HCEC 1CT (cell line): Measurements from ENCODE around the gene DSG2.
A peak's percentile ranks its signal among the peaks of the same experiment; 100 is the strongest.
"Not testable (repeated sequence)": the region's sequence is repeated elsewhere in the genome, so short reads cannot be mapped to it uniquely, and the experiment has no call there.

Experiments
- DNase-seq: peaks from one replicate; pipeline ENCODE4 v3.0.0-alpha.2; 2017

DSG2 gene

DNA sequence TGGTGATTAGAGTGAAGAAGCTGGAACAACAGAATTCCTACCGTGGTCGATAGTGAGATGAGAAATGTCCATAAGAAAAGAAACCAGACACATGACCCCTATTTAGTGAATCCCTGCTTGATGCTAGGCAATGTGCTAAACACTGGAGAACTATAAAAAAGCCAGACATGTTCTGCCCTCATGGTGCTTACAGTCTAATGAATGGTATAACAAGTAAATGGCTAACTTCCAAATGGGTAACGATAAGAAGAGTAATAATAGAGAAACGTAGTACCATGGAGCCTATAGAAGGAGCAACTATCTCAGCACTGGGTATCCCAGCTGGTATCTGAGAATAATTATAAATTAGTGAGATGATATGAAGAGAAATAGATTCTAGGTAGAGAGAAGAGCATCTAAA, 5.0 kb downstream of the DSG2 start:
- no peak for DNase-seq

GRCh38 chr18:31504455-31505147, 6.6 kb downstream of the DSG2 start:
- DNase-seq = no peak

- no peak for DNase-seq
These were observed 7.2 kb downstream of the DSG2 start for GRCh38 chr18:31505156-31505555.

GRCh38 chr18:31506024-31506742, 8.2 kb downstream of the DSG2 start:
- no peak for DNase-seq

- not testable (repeated sequence) for DNase-seq
These were observed 9.1 kb downstream of the DSG2 start for GRCh38 chr18:31507124-31507523.

- no peak for DNase-seq
These were observed 10.8 kb downstream of the DSG2 start for GRCh38 chr18:31508781-31509180.

GRCh38 chr18:31509571-31509970, 11.6 kb downstream of the DSG2 start:
- no peak for DNase-seq

DNA sequence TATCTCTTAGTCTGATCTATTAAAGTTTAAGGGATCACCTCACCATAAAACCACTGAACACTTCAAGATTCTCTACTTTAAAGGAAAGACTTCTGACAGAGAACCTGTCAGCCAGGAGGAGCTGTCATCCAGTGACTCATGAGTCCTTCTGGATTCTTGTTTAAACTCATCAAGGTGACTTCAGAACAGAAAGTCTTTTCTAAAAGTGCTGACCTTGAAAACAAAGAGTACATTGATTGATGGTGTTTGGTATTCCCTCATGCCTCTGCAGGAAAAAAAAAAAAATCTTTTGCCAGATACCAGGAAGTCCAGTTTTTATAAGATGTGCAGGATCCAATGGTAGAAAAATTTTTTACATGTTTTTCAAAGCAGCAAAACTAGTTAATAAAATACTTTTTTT, 12.3 kb downstream of the DSG2 start:
- no peak for DNase-seq

- no peak for DNase-seq
These were observed 13.1 kb downstream of the DSG2 start for GRCh38 chr18:31511098-31511497.

DNA sequence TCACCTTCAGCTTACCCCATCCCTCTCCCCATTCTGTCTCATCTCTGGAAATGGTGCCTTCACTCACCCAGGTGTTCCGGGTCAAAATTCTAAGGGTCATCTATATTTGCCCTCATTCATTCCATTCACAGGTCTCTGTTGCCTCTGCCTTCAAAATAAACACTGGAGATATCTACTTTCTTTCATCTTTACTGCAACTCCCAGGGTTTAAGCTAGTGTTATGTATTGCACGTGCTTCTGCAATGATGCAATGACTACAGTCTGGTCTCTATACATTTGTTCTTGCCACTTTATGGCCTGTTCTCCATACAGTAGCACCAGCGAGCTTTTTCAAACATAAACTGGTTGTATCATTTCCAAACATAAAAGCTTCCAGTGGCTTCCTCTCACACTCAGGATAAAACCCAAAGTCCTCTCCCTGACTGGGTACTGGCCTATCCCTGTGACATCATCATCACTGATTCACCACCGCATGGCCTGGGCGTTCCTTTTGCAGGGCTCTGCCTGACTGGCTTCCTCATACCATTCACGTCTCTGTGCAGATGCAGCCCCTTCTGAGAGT, 14.3 kb downstream of the DSG2 start:
- DNase-seq = no peak

GRCh38 chr18:31513189-31513935, 15.4 kb downstream of the DSG2 start:
- DNase-seq = no peak

- no peak for DNase-seq
These were observed 18.5 kb downstream of the DSG2 start for GRCh38 chr18:31516437-31516836.

- DNase-seq = no peak
These were observed 28.4 kb downstream of the DSG2 start for GRCh38 chr18:31526374-31526773.

GRCh38 chr18:31533236-31533635, 35.3 kb downstream of the DSG2 start:
- DNase-seq = no peak

GRCh38 chr18:31538837-31539236, 40.9 kb downstream of the DSG2 start:
- DNase-seq = no peak

DNA sequence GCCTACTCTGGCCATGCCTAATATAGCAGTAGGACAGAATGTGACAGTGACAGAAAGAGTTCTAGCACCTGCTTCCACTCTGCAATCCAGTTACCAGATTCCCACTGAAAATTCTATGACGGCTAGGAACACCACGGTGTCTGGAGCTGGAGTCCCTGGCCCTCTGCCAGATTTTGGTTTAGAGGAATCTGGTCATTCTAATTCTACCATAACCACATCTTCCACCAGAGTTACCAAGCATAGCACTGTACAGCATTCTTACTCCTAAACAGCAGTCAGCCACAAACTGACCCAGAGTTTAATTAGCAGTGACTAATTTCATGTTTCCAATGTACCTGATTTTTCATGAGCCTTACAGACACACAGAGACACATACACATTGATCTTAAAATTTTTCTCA, 48.5 kb downstream of the DSG2 start:
- no peak for DNase-seq

GRCh38 chr18:31548853-31549252, 50.9 kb downstream of the DSG2 start:
- no peak for DNase-seq

DNA sequence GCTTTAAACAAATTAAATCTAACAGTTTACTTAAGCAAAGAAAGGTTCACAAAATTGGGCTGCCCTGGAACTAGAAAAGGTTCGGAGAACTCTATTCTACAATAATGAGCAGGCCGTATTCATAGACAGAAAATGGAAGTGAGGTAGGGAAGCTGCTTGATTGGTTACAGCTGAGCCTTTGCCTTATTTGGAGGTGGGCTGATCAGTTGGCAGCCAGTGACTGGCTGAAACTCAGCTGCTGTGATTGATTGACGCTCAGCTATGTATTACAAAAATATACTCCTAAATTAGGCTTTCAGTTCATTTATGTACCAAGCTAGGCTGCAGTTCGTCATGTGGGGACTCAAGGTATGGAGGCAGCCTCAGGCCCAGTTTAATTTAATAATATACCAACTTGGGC, 51.4 kb downstream of the DSG2 start:
- DNase-seq = no peak

DNA sequence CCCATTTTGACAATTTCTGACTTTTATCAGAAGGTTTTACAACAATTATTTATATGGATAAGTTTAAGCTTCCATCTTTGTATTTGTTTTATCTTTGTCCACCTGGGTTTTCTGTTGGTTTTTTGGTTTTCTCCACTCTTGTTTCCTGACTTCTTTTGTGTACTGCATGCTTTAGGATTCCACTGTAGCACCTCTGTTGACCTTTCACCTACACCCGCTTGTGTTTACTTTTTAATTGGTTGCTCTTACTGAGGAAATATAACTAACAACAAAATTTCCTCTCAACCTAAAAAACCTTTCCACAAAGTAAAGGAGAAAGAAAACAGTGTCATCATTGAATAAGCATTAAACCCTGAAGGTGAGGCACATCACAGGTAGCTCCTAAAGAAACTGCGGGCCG, 53.9 kb downstream of the DSG2 start:
- DNase-seq = no peak

DNA sequence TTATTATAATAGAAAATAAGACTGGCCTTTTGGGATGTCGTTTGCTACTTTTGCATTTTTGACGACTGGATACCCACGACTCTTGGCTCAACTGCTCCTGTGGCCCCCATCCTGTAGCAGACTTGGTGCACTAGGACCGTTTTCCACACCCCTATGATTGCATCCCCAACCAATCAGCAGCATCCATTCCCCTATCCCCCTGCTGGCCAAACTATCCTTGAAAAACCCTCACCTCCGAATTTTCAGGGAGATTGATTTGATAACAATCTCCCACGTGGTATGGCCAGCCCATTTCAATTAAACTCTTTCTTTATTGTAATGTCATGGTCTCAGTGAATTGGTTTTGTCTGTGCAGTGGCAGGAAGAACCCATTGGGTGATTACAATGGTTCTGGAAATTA, 55.8 kb downstream of the DSG2 start:
- no peak for DNase-seq

GRCh38 chr18:31554776-31555175, 56.8 kb downstream of the DSG2 start:
- DNase-seq = no peak

- DNase-seq = peak; percentile 49
These were observed 58.2 kb downstream of the DSG2 start for GRCh38 chr18:31555971-31556747.

- DNase-seq = no peak
These were observed 59.5 kb downstream of the DSG2 start for GRCh38 chr18:31557446-31557845.
